Endodermal cell (in vitro differentiated cells): ENCODE data around the gene BTG3. TPM values are rescaled to one million over a fixed set of nuclear protein-coding genes. Genes with fewer than 3 reads are reported as not detected.

ENCODE experiments used
- DNase-seq: peaks from one replicate; pipeline ENCODE4 v3.0.0-alpha.2; 2017
- H3K27ac ChIP-seq: 2 replicates; pipeline ENCODE4 v1.5.1; 2013; ENCODE audit warnings: mild to moderate bottlenecking, low read depth, low read length, moderate library complexity
- H3K27me3 ChIP-seq: 2 replicates; pipeline ENCODE4 v1.6.1; 2013; ENCODE audit warnings: mild to moderate bottlenecking, low read length, moderate library complexity; ENCODE audit not compliant: insufficient read depth, control insufficient read depth, poor library complexity, severe bottlenecking
- H3K36me3 ChIP-seq: 2 replicates; pipeline ENCODE4 v1.7.0; 2013; ENCODE audit warnings: mild to moderate bottlenecking, low read length, moderate library complexity; ENCODE audit not compliant: control insufficient read depth, insufficient read depth
- H3K4me1 ChIP-seq: one replicate; pipeline ENCODE4 v1.7.0; 2013; ENCODE audit warnings: low read length; ENCODE audit not compliant: control insufficient read depth, insufficient read depth
- H3K4me3 ChIP-seq: 2 replicates; pipeline ENCODE4 v1.5.1; 2013; ENCODE audit warnings: mild to moderate bottlenecking, low read length, moderate library complexity
- H3K9ac ChIP-seq: 2 replicates; pipeline ENCODE4 v1.6.1; 2013; ENCODE audit warnings: mild to moderate bottlenecking, low read length, moderate library complexity; ENCODE audit not compliant: poor library complexity, severe bottlenecking; ENCODE audit errors: extremely low read depth
- H3K9me3 ChIP-seq: 2 replicates; pipeline ENCODE4 v1.6.1; 2013; ENCODE audit warnings: mild to moderate bottlenecking, low read length, moderate library complexity; ENCODE audit not compliant: control insufficient read depth
- H3K27ac Mint-ChIP-seq: 2 replicates; pipeline ENCODE4 v1.8.0; 2020; ENCODE audit warnings: mixed read lengths
- H3K27me3 Mint-ChIP-seq: 2 replicates; pipeline ENCODE4 v1.8.0; 2021; ENCODE audit warnings: mild to moderate bottlenecking, mixed read lengths; ENCODE audit not compliant: insufficient read depth
- H3K36me3 Mint-ChIP-seq: 2 replicates; pipeline ENCODE4 v1.8.0; 2020; ENCODE audit warnings: low read depth, mixed read lengths
- H3K4me1 Mint-ChIP-seq: 2 replicates; pipeline ENCODE4 v1.8.0; 2020; ENCODE audit warnings: mixed read lengths
- H3K4me3 Mint-ChIP-seq: 2 replicates; pipeline ENCODE4 v1.8.0; 2020; ENCODE audit warnings: mild to moderate bottlenecking, moderate library complexity, mixed read lengths
- H3K9me3 Mint-ChIP-seq: 2 replicates; pipeline ENCODE4 v1.8.0; 2020; ENCODE audit warnings: mild to moderate bottlenecking, mixed read lengths
- WGBS, 2 experiments: methylation state at CpG; one replicate each; pipeline versions ENCODE4 v1.1.5 to v1.1.7; 2013; ENCODE audit warnings: missing lambda C conversion rate in 2 of 2, mixed read lengths in 1 of 2; ENCODE audit not compliant: insufficient coverage in 1 of 2, insufficient read length in 1 of 2; 5-methylcytosine and 5-hydroxymethylcytosine counted together
- total RNA-seq, 2 donors: library from RNA; stranded (reverse); fragmentation: NEBNext Ultra II Directional in 1 of 2; extraction: Animal tissue kit (Norgen Biotek cat#: 25700) in 1 of 2; gene quantifications; 2 replicates in 1 of 2; 3 replicates in 1 of 2; pipeline ENCODE4 v1.2.1, GENCODE V29; 2021
- TF ChIP-seq, protein P1 (sequence below): fragments of 200-600 bp; sonication (generic); conservative IDR thresholded peaks from 2 replicates; pipeline ENCODE4 v1.5.0; 2021; ENCODE audit warnings: antibody characterized with exemption, mild to moderate bottlenecking

BTG3 gene
- total RNA-seq, 2 donors from 2014 or later, result 35.1 to 54.3 TPM

DNA sequence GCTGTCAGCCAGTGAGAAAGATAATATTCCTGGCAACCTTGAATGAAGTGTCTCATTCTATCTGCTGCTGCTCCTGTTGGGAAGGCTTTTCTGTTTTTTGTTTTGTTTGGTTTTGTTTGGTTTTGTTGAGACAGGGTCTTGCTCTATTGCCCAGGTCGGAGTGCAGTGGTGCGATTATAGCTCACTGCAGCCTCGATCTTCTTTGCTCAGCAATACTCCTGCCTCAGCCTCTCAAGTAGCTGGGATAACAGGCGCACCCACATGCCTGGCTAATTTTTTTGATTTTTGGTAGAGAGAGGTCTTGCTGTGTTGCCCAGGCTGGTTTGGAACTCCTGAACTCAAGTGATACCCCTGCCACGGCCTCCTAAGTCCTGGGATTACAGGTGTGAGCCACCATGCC is 37.6 kb downstream of the BTG3 start:
- H3K27me3 Mint-ChIP-seq, result no peaks in the 10 kb centered on the region
- H3K27ac Mint-ChIP-seq, result no peak overlapping the region
- H3K4me1 Mint-ChIP-seq, result peaks cover 12% of the 10 kb centered on the region
- no peak for DNase-seq
- Histone ChIP-seq H3K4me1 (no peaks in the 10 kb centered on the region), H3K9me3 (no peaks in the 10 kb centered on the region), H3K27ac (no peak overlapping the region), H3K4me3 (no peak overlapping the region), H3K9ac (no peak overlapping the region), H3K27me3 (no peaks in the 10 kb centered on the region), H3K36me3 (peaks cover 17% of the 10 kb centered on the region)
- TF ChIP-seq, protein P1, sequence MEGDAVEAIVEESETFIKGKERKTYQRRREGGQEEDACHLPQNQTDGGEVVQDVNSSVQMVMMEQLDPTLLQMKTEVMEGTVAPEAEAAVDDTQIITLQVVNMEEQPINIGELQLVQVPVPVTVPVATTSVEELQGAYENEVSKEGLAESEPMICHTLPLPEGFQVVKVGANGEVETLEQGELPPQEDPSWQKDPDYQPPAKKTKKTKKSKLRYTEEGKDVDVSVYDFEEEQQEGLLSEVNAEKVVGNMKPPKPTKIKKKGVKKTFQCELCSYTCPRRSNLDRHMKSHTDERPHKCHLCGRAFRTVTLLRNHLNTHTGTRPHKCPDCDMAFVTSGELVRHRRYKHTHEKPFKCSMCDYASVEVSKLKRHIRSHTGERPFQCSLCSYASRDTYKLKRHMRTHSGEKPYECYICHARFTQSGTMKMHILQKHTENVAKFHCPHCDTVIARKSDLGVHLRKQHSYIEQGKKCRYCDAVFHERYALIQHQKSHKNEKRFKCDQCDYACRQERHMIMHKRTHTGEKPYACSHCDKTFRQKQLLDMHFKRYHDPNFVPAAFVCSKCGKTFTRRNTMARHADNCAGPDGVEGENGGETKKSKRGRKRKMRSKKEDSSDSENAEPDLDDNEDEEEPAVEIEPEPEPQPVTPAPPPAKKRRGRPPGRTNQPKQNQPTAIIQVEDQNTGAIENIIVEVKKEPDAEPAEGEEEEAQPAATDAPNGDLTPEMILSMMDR, result no peak
- H3K4me3 Mint-ChIP-seq, result no peak overlapping the region
- H3K36me3 Mint-ChIP-seq, result peaks cover 17% of the 10 kb centered on the region
- H3K9me3 Mint-ChIP-seq, result no peaks in the 10 kb centered on the region
- 96 to 100% methylated on average over 2 to 5 of the region's 5 CpGs for WGBS, 2 experiments

DNA sequence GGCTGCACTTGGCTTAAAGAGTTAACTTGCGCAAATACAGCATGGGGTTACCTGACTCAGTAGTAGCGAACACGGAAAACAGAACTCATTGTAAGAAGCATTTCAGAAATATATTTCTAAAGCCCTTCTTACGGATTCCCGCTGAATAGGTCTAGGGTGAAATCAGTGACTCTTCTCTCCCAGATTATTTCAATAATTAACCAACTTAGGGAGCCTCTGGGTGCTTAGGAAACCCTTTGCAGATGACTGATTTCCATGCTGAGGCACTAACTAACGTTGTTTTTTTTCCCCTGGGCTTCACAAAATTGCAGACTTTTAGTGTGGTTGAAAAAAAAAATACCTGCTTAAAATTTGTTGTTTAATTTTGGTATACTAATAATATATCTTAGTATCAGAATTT is 40.3 kb downstream of the BTG3 start:
- H3K4me3 Mint-ChIP-seq, result no peak overlapping the region
- H3K27ac Mint-ChIP-seq, result no peak overlapping the region

DNA sequence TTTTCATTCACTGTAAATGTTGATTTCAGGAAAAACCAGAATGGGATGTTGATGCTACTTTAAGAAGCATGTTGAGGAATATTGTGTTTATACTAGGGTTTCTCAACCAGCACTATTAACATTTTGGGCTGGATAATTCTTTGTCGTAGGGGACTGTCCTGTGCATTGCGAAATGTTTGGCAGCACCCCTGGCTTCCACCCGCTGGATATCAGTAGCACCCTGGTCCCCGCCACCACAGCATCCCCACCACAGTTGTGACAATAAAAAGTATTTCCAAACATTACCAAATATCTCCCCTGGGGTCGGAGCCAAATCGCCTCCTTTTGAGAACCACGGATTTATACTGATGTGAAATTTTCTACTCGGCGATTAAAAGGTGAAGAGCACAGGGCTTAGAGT is 41.9 kb downstream of the BTG3 start:
- Mint-ChIP-seq H3K4me3 (no peak overlapping the region), H3K9me3 (no peaks in the 10 kb centered on the region), H3K27me3 (no peaks in the 10 kb centered on the region), H3K4me1 (peaks cover 3% of the 10 kb centered on the region), H3K36me3 (peaks cover 14% of the 10 kb centered on the region), H3K27ac (no peak overlapping the region)
- no peak overlapping the region for H3K9ac ChIP-seq
- no peak overlapping the region for H3K27ac ChIP-seq
- TF ChIP-seq, protein P1, result no peak
- H3K4me1 ChIP-seq, result no peaks in the 10 kb centered on the region
- peaks cover 40% of the 10 kb centered on the region for H3K36me3 ChIP-seq
- H3K9me3 ChIP-seq, result no peaks in the 10 kb centered on the region
- H3K4me3 ChIP-seq, result no peak overlapping the region
- 91 to 93% methylated on average over 8 to 9 of the region's 9 CpGs for whole genome bisulfite sequencing, 2 experiments
- H3K27me3 ChIP-seq, result no peaks in the 10 kb centered on the region
- no peak for DNase-seq

More for the DNA sequence above, 40.3 kb downstream of the BTG3 start:
- H3K4me1 ChIP-seq, result no peaks in the 10 kb centered on the region
- TF ChIP-seq, protein P1, result no peak
- 88 to 89% methylated on average over 5 to 6 of the region's 6 CpGs for WGBS, 2 experiments
- Mint-ChIP-seq H3K27me3 (no peaks in the 10 kb centered on the region), H3K9me3 (no peaks in the 10 kb centered on the region), H3K36me3 (peaks cover 12% of the 10 kb centered on the region), H3K4me1 (peaks cover 3% of the 10 kb centered on the region)
- H3K27ac ChIP-seq, result no peak overlapping the region
- no peaks in the 10 kb centered on the region for H3K9me3 ChIP-seq
- no peak overlapping the region for H3K9ac ChIP-seq
- no peak overlapping the region for H3K4me3 ChIP-seq
- DNase-seq, result no peak
- no peaks in the 10 kb centered on the region for H3K27me3 ChIP-seq
- peaks cover 28% of the 10 kb centered on the region for H3K36me3 ChIP-seq
